ENCODE data around the gene BICRA.

The BICRA gene

GRCh38 chr19:47615714-47616113 lies 6.8 kb downstream of the BICRA start:
- Histone ChIP-seq H3K9me3 (ENCODE audit: control insufficient read depth in 2 of 2, low read length in 2 of 2) (no peaks in the 10 kb centered on the region), H3K36me3 (ENCODE audit: control insufficient read depth in 2 of 2, insufficient read depth in 2 of 2, low read length in 2 of 2) (peaks cover 0 to 3% of the 10 kb centered on the region in 2 donors), H3K27me3 (ENCODE audit: control insufficient read depth in 1 of 2, insufficient read depth in 2 of 2, low read length in 2 of 2) (no peaks in the 10 kb centered on the region), H3K4me3 (ENCODE audit: low read length in 2 of 2) (no peak overlapping the region), H3K9ac (ENCODE audit: low read length in 2 of 2) (no peak overlapping the region), H3K27ac (ENCODE audit: low read length) (no peak overlapping the region), H3K4me1 (ENCODE audit: control insufficient read depth, insufficient read depth, low read length) (peaks cover 52% of the 10 kb centered on the region)

GRCh38 chr19:47618771-47619170 lies 9.8 kb downstream of the BICRA start:
- Histone ChIP-seq H3K9ac (ENCODE audit: low read length in 2 of 2) (peak overlapping the region; percentile 51 to 53), H3K4me1 (ENCODE audit: control insufficient read depth, insufficient read depth, low read length) (peaks cover 31% of the 10 kb centered on the region), H3K9me3 (ENCODE audit: control insufficient read depth in 2 of 2, low read length in 2 of 2) (no peaks in the 10 kb centered on the region), H3K27me3 (ENCODE audit: control insufficient read depth in 1 of 2, insufficient read depth in 2 of 2, low read length in 2 of 2) (no peaks in the 10 kb centered on the region), H3K4me3 (ENCODE audit: low read length in 2 of 2) (no peak overlapping the region), H3K36me3 (ENCODE audit: control insufficient read depth in 2 of 2, insufficient read depth in 2 of 2, low read length in 2 of 2) (peaks cover 5 to 7% of the 10 kb centered on the region in 2 donors), H3K27ac (ENCODE audit: low read length) (peak overlapping the region; percentile 55)

- Histone ChIP-seq H3K27ac (ENCODE audit: low read length) (no peak overlapping the region), H3K4me3 (ENCODE audit: low read length in 2 of 2) (no peak overlapping the region), H3K36me3 (ENCODE audit: control insufficient read depth in 2 of 2, insufficient read depth in 2 of 2, low read length in 2 of 2) (peaks cover 5 to 6% of the 10 kb centered on the region in 2 donors), H3K9me3 (ENCODE audit: control insufficient read depth in 2 of 2, low read length in 2 of 2) (no peaks in the 10 kb centered on the region), H3K9ac (ENCODE audit: low read length in 2 of 2) (no peak overlapping the region), H3K27me3 (ENCODE audit: control insufficient read depth in 1 of 2, insufficient read depth in 2 of 2, low read length in 2 of 2) (no peaks in the 10 kb centered on the region), H3K4me1 (ENCODE audit: control insufficient read depth, insufficient read depth, low read length) (peaks cover 32% of the 10 kb centered on the region)
Observed at GRCh38 chr19:47619763-47620162, 10.8 kb downstream of the BICRA start.

GRCh38 chr19:47623151-47623920 lies 14.4 kb downstream of the BICRA start:
- Histone ChIP-seq H3K27me3 (ENCODE audit: control insufficient read depth in 1 of 2, insufficient read depth in 2 of 2, low read length in 2 of 2) (no peaks in the 10 kb centered on the region), H3K4me3 (ENCODE audit: low read length in 2 of 2) (no peak overlapping the region), H3K27ac (ENCODE audit: low read length) (no peak overlapping the region), H3K9ac (ENCODE audit: low read length in 2 of 2) (peak overlapping the region in 1 of 2 donors; percentile 29), H3K9me3 (ENCODE audit: control insufficient read depth in 2 of 2, low read length in 2 of 2) (no peaks in the 10 kb centered on the region), H3K36me3 (ENCODE audit: control insufficient read depth in 2 of 2, insufficient read depth in 2 of 2, low read length in 2 of 2) (peaks cover 5 to 6% of the 10 kb centered on the region in 2 donors), H3K4me1 (ENCODE audit: control insufficient read depth, insufficient read depth, low read length) (peaks cover 45% of the 10 kb centered on the region)

GRCh38 chr19:47623921-47624391 lies 15.0 kb downstream of the BICRA start:
- Histone ChIP-seq H3K27me3 (ENCODE audit: control insufficient read depth in 1 of 2, insufficient read depth in 2 of 2, low read length in 2 of 2) (no peaks in the 10 kb centered on the region), H3K27ac (ENCODE audit: low read length) (no peak overlapping the region), H3K4me1 (ENCODE audit: control insufficient read depth, insufficient read depth, low read length) (peaks cover 39% of the 10 kb centered on the region), H3K9ac (ENCODE audit: low read length in 2 of 2) (no peak overlapping the region), H3K4me3 (ENCODE audit: low read length in 2 of 2) (no peak overlapping the region), H3K9me3 (ENCODE audit: control insufficient read depth in 2 of 2, low read length in 2 of 2) (no peaks in the 10 kb centered on the region), H3K36me3 (ENCODE audit: control insufficient read depth in 2 of 2, insufficient read depth in 2 of 2, low read length in 2 of 2) (peaks cover 5 to 6% of the 10 kb centered on the region in 2 donors)

GRCh38 chr19:47625650-47626049 lies 16.7 kb downstream of the BICRA start:
- Histone ChIP-seq H3K4me3 (ENCODE audit: low read length in 2 of 2) (peak overlapping the region; percentile 52 to 55), H3K36me3 (ENCODE audit: control insufficient read depth in 2 of 2, insufficient read depth in 2 of 2, low read length in 2 of 2) (peaks cover 5 to 6% of the 10 kb centered on the region in 2 donors), H3K9me3 (ENCODE audit: control insufficient read depth in 2 of 2, low read length in 2 of 2) (no peaks in the 10 kb centered on the region), H3K27ac (ENCODE audit: low read length) (peak overlapping the region; percentile 70), H3K4me1 (ENCODE audit: control insufficient read depth, insufficient read depth, low read length) (peaks cover 28% of the 10 kb centered on the region), H3K27me3 (ENCODE audit: control insufficient read depth in 1 of 2, insufficient read depth in 2 of 2, low read length in 2 of 2) (no peaks in the 10 kb centered on the region), H3K9ac (ENCODE audit: low read length in 2 of 2) (peak overlapping the region; percentile 56 to 60)

GRCh38 chr19:47626238-47626637 lies 17.3 kb downstream of the BICRA start:
- Histone ChIP-seq H3K9me3 (ENCODE audit: control insufficient read depth in 2 of 2, low read length in 2 of 2) (no peaks in the 10 kb centered on the region), H3K36me3 (ENCODE audit: control insufficient read depth in 2 of 2, insufficient read depth in 2 of 2, low read length in 2 of 2) (peaks cover 2 to 3% of the 10 kb centered on the region in 2 donors), H3K27ac (ENCODE audit: low read length) (peak overlapping the region; percentile 70), H3K4me3 (ENCODE audit: low read length in 2 of 2) (peak overlapping the region; percentile 52 to 55), H3K4me1 (ENCODE audit: control insufficient read depth, insufficient read depth, low read length) (peaks cover 28% of the 10 kb centered on the region), H3K27me3 (ENCODE audit: control insufficient read depth in 1 of 2, insufficient read depth in 2 of 2, low read length in 2 of 2) (no peaks in the 10 kb centered on the region), H3K9ac (ENCODE audit: low read length in 2 of 2) (peak overlapping the region; percentile 56 to 60)

GRCh38 chr19:47628078-47628771 lies 19.3 kb downstream of the BICRA start:
- Histone ChIP-seq H3K27ac (ENCODE audit: low read length) (no peak overlapping the region), H3K36me3 (ENCODE audit: control insufficient read depth in 2 of 2, insufficient read depth in 2 of 2, low read length in 2 of 2) (peaks cover 1 to 2% of the 10 kb centered on the region in 2 donors), H3K27me3 (ENCODE audit: control insufficient read depth in 1 of 2, insufficient read depth in 2 of 2, low read length in 2 of 2) (no peaks in the 10 kb centered on the region), H3K4me3 (ENCODE audit: low read length in 2 of 2) (no peak overlapping the region), H3K9me3 (ENCODE audit: control insufficient read depth in 2 of 2, low read length in 2 of 2) (no peaks in the 10 kb centered on the region), H3K9ac (ENCODE audit: low read length in 2 of 2) (no peak overlapping the region), H3K4me1 (ENCODE audit: control insufficient read depth, insufficient read depth, low read length) (peaks cover 39% of the 10 kb centered on the region)

- H3K4me3 ChIP-seq (ENCODE audit: low read length in 2 of 2): no peak overlapping the region
- H3K9ac ChIP-seq (ENCODE audit: low read length in 2 of 2): no peak overlapping the region
- H3K27ac ChIP-seq (ENCODE audit: low read length): no peak overlapping the region
- H3K4me1 ChIP-seq (ENCODE audit: control insufficient read depth, insufficient read depth, low read length): peaks cover 37% of the 10 kb centered on the region
- no peaks in the 10 kb centered on the region for H3K27me3 ChIP-seq (ENCODE audit: control insufficient read depth in 1 of 2, insufficient read depth in 2 of 2, low read length in 2 of 2)
- H3K36me3 ChIP-seq (ENCODE audit: control insufficient read depth in 2 of 2, insufficient read depth in 2 of 2, low read length in 2 of 2): no peaks in the 10 kb centered on the region
- no peaks in the 10 kb centered on the region for H3K9me3 ChIP-seq (ENCODE audit: control insufficient read depth in 2 of 2, low read length in 2 of 2)
Observed at GRCh38 chr19:47630594-47630993, 21.7 kb downstream of the BICRA start.

GRCh38 chr19:47631681-47632446 lies 22.9 kb downstream of the BICRA start:
- H3K4me1 ChIP-seq (ENCODE audit: control insufficient read depth, insufficient read depth, low read length): peaks cover 31% of the 10 kb centered on the region
- no peaks in the 10 kb centered on the region for H3K36me3 ChIP-seq (ENCODE audit: control insufficient read depth in 2 of 2, insufficient read depth in 2 of 2, low read length in 2 of 2)
- H3K27me3 ChIP-seq (ENCODE audit: control insufficient read depth in 1 of 2, insufficient read depth in 2 of 2, low read length in 2 of 2): no peaks in the 10 kb centered on the region
- H3K9me3 ChIP-seq (ENCODE audit: control insufficient read depth in 2 of 2, low read length in 2 of 2): no peaks in the 10 kb centered on the region
- no peak overlapping the region for H3K9ac ChIP-seq (ENCODE audit: low read length in 2 of 2)
- peak overlapping the region in 1 of 2 donors; percentile 40 for H3K4me3 ChIP-seq (ENCODE audit: low read length in 2 of 2)
- H3K27ac ChIP-seq (ENCODE audit: low read length): peak overlapping the region; percentile 60
